ENCODE data around the gene LRCH1. TPM values are rescaled to one million over a fixed set of nuclear protein-coding genes. Genes with fewer than 3 reads are reported as not detected.

The LRCH1 gene
- total and polyA plus RNA-seq, 2 experiments from 2014 or later = 4.7 to 5.0 TPM

GRCh38 chr13:46580362-46580839, 27.4 kb downstream of the LRCH1 start:
- in situ Hi-C loops (cut with MboI) = no loop called here
- Histone ChIP-seq H3K27me3 (replicated peaks; ENCODE audit: insufficient read depth) (no peaks in the 10 kb centered on the region), H3K9me2 (ENCODE audit: insufficient read depth) (no peaks in the 10 kb centered on the region), H3K4me1 (ENCODE audit: insufficient read depth) (peaks cover 39% of the 10 kb centered on the region), H3K9ac (no peak overlapping the region), H3K9me3 (ENCODE audit: low read depth) (no peaks in the 10 kb centered on the region), H3K79me2 (ENCODE audit: insufficient read depth) (peaks cover 77% of the 10 kb centered on the region), H3F3A (ENCODE audit: insufficient read depth) (peaks cover 44% of the 10 kb centered on the region), H2AFZ (no peak overlapping the region), H3K36me3 (ENCODE audit: low read depth) (no peaks in the 10 kb centered on the region), H3K4me3 (no peak overlapping the region), H3K27ac (no peak overlapping the region), H3K4me2 (ENCODE audit: unreplicated experiment) (no peak overlapping the region), H4K20me1 (ENCODE audit: insufficient read depth) (0 out of 2 replicates have a peak, but pooled peaks cover 4% of the 10 kb centered on the region)
- WGBS, 2 experiments (ENCODE audit: low coverage in 1 of 2, low lambda C conversion rate in 2 of 2, missing lambda C conversion rate in 2 of 2) = 72 to 75% methylated on average over 5 of the region's 5 CpGs
- no peak for DNase-seq
- TF ChIP-seq EZH2phosphoT487 (IDR thresholded peaks at IDR 0.05; ENCODE audit: insufficient read depth, low read depth) (no peak), EZH2 (IDR thresholded peaks at IDR 0.05; ENCODE audit: insufficient read depth, poor library complexity, severe bottlenecking) (no peak)

- WGBS, 2 experiments (ENCODE audit: low coverage in 1 of 2, low lambda C conversion rate in 2 of 2, missing lambda C conversion rate in 2 of 2) = 93 to 97% methylated on average over 2 of the region's 2 CpGs
- 0 out of 2 replicates have a peak, but pooled peaks cover 4% of the 10 kb centered on the region for H4K20me1 ChIP-seq (ENCODE audit: insufficient read depth)
- no peaks in the 10 kb centered on the region for H3K9me2 ChIP-seq (ENCODE audit: insufficient read depth)
- in situ Hi-C loops (cut with MboI) = no loop called here
- peaks cover 87% of the 10 kb centered on the region for H3K79me2 ChIP-seq (ENCODE audit: insufficient read depth)
- no peaks in the 10 kb centered on the region for H3K36me3 ChIP-seq (ENCODE audit: low read depth)
- no peaks in the 10 kb centered on the region for H3K27me3 ChIP-seq (replicated peaks; ENCODE audit: insufficient read depth)
- peaks cover 28% of the 10 kb centered on the region for H3F3A ChIP-seq (ENCODE audit: insufficient read depth)
- H3K4me2 ChIP-seq (ENCODE audit: unreplicated experiment) = no peak overlapping the region
- no peak overlapping the region for H3K4me3 ChIP-seq
- H3K9ac ChIP-seq = no peak overlapping the region
- no peak for DNase-seq
- peaks cover 31% of the 10 kb centered on the region for H3K4me1 ChIP-seq (ENCODE audit: insufficient read depth)
- no peak for TF ChIP-seq EZH2phosphoT487 (IDR thresholded peaks at IDR 0.05; ENCODE audit: insufficient read depth, low read depth)
- TF ChIP-seq EZH2 (IDR thresholded peaks at IDR 0.05; ENCODE audit: insufficient read depth, poor library complexity, severe bottlenecking) = no peak
- no peak overlapping the region for H2AFZ ChIP-seq
- H3K9me3 ChIP-seq (ENCODE audit: low read depth) = no peaks in the 10 kb centered on the region
- no peak overlapping the region for H3K27ac ChIP-seq
Observed at GRCh38 chr13:46582190-46582589, 29.2 kb downstream of the LRCH1 start.

- H3F3A ChIP-seq (ENCODE audit: insufficient read depth) = peaks cover 8% of the 10 kb centered on the region; the same call in 1 of the 2 replicates
- peak; percentile 28 for DNase-seq
- H3K4me1 ChIP-seq (ENCODE audit: insufficient read depth) = peaks cover 17% of the 10 kb centered on the region
- no peak overlapping the region for H3K4me2 ChIP-seq (ENCODE audit: unreplicated experiment)
- no peak overlapping the region for H2AFZ ChIP-seq
- no peaks in the 10 kb centered on the region for H3K27me3 ChIP-seq (replicated peaks; ENCODE audit: insufficient read depth)
- H4K20me1 ChIP-seq (ENCODE audit: insufficient read depth) = no peaks in the 10 kb centered on the region; the same call in 1 of the 2 replicates
- H3K36me3 ChIP-seq (ENCODE audit: low read depth) = no peaks in the 10 kb centered on the region
- no peaks in the 10 kb centered on the region for H3K9me3 ChIP-seq (ENCODE audit: low read depth)
- no peak overlapping the region for H3K27ac ChIP-seq
- 59% methylated on average over 7 of the region's 7 CpGs for WGBS, 2 experiments (ENCODE audit: low coverage in 1 of 2, low lambda C conversion rate in 2 of 2, missing lambda C conversion rate in 2 of 2)
- in situ Hi-C loops (cut with MboI) = no loop called here
- no peaks in the 10 kb centered on the region for H3K9me2 ChIP-seq (ENCODE audit: insufficient read depth)
- no peak overlapping the region for H3K9ac ChIP-seq
- TF ChIP-seq EZH2 (IDR thresholded peaks at IDR 0.05; ENCODE audit: insufficient read depth, poor library complexity, severe bottlenecking) (no peak), EZH2phosphoT487 (IDR thresholded peaks at IDR 0.05; ENCODE audit: insufficient read depth, low read depth) (no peak)
- no peak overlapping the region for H3K4me3 ChIP-seq
- H3K79me2 ChIP-seq (ENCODE audit: insufficient read depth) = peaks cover 98% of the 10 kb centered on the region
Observed at GRCh38 chr13:46586751-46587514, 34.0 kb downstream of the LRCH1 start.

DNA sequence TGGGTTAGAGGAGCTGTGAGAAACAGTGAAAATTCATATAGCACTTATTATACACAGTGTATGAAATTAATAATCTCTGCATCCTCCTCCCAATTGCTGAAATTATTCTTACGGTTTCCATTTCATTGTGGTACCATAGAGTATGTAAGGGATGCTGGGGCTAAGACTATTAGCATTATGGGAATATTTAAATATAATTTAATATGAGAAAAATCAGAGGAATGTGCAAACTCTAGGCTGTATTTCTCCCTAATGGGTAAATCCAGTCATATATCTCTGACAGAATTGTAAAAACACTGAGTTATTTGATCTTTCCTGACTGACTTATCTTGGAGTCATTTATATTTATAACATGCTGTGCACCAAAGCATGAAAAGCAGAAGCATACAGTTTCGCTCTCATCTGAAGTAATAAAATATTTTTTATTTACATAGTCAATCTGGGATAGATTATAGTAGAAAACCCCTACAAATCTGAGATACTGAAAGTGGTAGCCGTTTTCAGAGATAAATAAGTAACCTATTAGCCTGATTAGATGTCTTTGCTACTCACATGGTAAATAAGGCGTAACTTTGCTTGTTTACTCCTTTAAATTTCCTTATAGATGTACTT, 34.9 kb downstream of the LRCH1 start:
- Histone ChIP-seq H3K9me3 (ENCODE audit: low read depth) (no peaks in the 10 kb centered on the region), H2AFZ (no peak overlapping the region), H3K27ac (no peak overlapping the region), H3K79me2 (ENCODE audit: insufficient read depth) (peaks cover 99% of the 10 kb centered on the region), H3K36me3 (ENCODE audit: low read depth) (no peaks in the 10 kb centered on the region), H3K4me1 (ENCODE audit: insufficient read depth) (peaks cover 17% of the 10 kb centered on the region), H3K4me3 (no peak overlapping the region), H4K20me1 (ENCODE audit: insufficient read depth) (peaks cover 1% of the 10 kb centered on the region; the same call in 1 of the 2 replicates), H3K27me3 (replicated peaks; ENCODE audit: insufficient read depth) (no peaks in the 10 kb centered on the region), H3K9me2 (ENCODE audit: insufficient read depth) (no peaks in the 10 kb centered on the region), H3F3A (ENCODE audit: insufficient read depth) (peaks cover 8% of the 10 kb centered on the region; the same call in 1 of the 2 replicates), H3K4me2 (ENCODE audit: unreplicated experiment) (no peak overlapping the region), H3K9ac (no peak overlapping the region)
- in situ Hi-C loops (cut with MboI) = no loop called here
- WGBS, 2 experiments (ENCODE audit: low coverage in 1 of 2, low lambda C conversion rate in 2 of 2, missing lambda C conversion rate in 2 of 2) = 92 to 93% methylated on average over 4 of the region's 4 CpGs
- TF ChIP-seq EZH2 (IDR thresholded peaks at IDR 0.05; ENCODE audit: insufficient read depth, poor library complexity, severe bottlenecking) (no peak), EZH2phosphoT487 (IDR thresholded peaks at IDR 0.05; ENCODE audit: insufficient read depth, low read depth) (no peak)
- DNase-seq = no peak
